Hepatocyte (in vitro differentiated cells): ENCODE data around the gene TARM1.

ENCODE experiments used
- CTCF ChIP-seq: fragments of 200-600 bp; sonication (generic); IDR thresholded peaks from 2 replicates; pipeline ENCODE4 v1.5.1; 2016; ENCODE audit warnings: antibody characterized with exemption, mild to moderate bottlenecking; ENCODE audit not compliant: poor library complexity
- EZH2 ChIP-seq: fragments of 200-600 bp; sonication (generic); IDR thresholded peaks from 2 replicates; pipeline ENCODE4 v1.6.1; 2016; ENCODE audit warnings: antibody characterized with exemption, mild to moderate bottlenecking, borderline replicate concordance

- no peak for TF ChIP-seq CTCF
- TF ChIP-seq EZH2: no peak
Measured at GRCh38 chr19:54125713-54126112, 44.5 kb upstream of the TARM1 start.
